ENCODE data around the gene CD27. TPM values are rescaled to one million over a fixed set of nuclear protein-coding genes. Genes with fewer than 3 reads are reported as not detected.
A peak's percentile ranks its signal among the peaks of the same experiment; 100 is the strongest.

The CD27 gene
- total RNA-seq, 2 donors from 2014 or later, result not detected

- intact Hi-C loops (cut with DNase I), result no loop called here
- peak overlapping the region; percentile 92 to 96 (median 94) for H3K27ac ChIP-seq
- ATAC-seq, result peak; percentile 21
These were observed 7.6 kb downstream of the CD27 start for GRCh38 chr12:6452245-6452943.

GRCh38 chr12:6452944-6453630, 8.3 kb downstream of the CD27 start:
- no peak overlapping the region for H3K4me3 ChIP-seq
- no peaks in the 10 kb centered on the region for H3K9me3 ChIP-seq
- peak overlapping the region; percentile 92 to 96 (median 94) for H3K27ac ChIP-seq
- WGBS, 2 donors, result 62% methylated on average over 9 to 17 of the region's 17 CpGs
- intact Hi-C loops (cut with DNase I), result no loop called here
- peaks cover 28% of the 10 kb centered on the region for H3K4me1 ChIP-seq
- DNase-seq (no peak), ATAC-seq (no peak)
- no peaks in the 10 kb centered on the region for H3K27me3 ChIP-seq
- TF ChIP-seq, protein P1, sequence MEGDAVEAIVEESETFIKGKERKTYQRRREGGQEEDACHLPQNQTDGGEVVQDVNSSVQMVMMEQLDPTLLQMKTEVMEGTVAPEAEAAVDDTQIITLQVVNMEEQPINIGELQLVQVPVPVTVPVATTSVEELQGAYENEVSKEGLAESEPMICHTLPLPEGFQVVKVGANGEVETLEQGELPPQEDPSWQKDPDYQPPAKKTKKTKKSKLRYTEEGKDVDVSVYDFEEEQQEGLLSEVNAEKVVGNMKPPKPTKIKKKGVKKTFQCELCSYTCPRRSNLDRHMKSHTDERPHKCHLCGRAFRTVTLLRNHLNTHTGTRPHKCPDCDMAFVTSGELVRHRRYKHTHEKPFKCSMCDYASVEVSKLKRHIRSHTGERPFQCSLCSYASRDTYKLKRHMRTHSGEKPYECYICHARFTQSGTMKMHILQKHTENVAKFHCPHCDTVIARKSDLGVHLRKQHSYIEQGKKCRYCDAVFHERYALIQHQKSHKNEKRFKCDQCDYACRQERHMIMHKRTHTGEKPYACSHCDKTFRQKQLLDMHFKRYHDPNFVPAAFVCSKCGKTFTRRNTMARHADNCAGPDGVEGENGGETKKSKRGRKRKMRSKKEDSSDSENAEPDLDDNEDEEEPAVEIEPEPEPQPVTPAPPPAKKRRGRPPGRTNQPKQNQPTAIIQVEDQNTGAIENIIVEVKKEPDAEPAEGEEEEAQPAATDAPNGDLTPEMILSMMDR (IDR thresholded peaks at IDR 0.05), result no peak
- H3K36me3 ChIP-seq (replicated peaks in 1 of 2; ENCODE audit: insufficient read depth in 1 of 2, low read depth in 2 of 2), result peaks cover 0 to 11% of the 10 kb centered on the region in 2 donors

More at GRCh38 chr12:6452245-6452943, 7.6 kb downstream of the CD27 start:
- Histone ChIP-seq H3K36me3 (replicated peaks in 1 of 2; ENCODE audit: insufficient read depth in 1 of 2, low read depth in 2 of 2) (peaks cover 0 to 5% of the 10 kb centered on the region in 2 donors), H3K9me3 (no peaks in the 10 kb centered on the region), H3K4me3 (peak overlapping the region; percentile 48 to 49), H3K4me1 (peaks cover 28% of the 10 kb centered on the region), H3K27me3 (no peaks in the 10 kb centered on the region)
- DNase-seq, result peak; percentile 54 to 78 (median 68)
- TF ChIP-seq, protein P1 (IDR thresholded peaks at IDR 0.05), result no peak
- TF ChIP-seq POLR2A (IDR thresholded peaks at IDR 0.05), result no peak
- 1% methylated on average over 9 of the region's 9 CpGs for WGBS, 2 donors

DNA sequence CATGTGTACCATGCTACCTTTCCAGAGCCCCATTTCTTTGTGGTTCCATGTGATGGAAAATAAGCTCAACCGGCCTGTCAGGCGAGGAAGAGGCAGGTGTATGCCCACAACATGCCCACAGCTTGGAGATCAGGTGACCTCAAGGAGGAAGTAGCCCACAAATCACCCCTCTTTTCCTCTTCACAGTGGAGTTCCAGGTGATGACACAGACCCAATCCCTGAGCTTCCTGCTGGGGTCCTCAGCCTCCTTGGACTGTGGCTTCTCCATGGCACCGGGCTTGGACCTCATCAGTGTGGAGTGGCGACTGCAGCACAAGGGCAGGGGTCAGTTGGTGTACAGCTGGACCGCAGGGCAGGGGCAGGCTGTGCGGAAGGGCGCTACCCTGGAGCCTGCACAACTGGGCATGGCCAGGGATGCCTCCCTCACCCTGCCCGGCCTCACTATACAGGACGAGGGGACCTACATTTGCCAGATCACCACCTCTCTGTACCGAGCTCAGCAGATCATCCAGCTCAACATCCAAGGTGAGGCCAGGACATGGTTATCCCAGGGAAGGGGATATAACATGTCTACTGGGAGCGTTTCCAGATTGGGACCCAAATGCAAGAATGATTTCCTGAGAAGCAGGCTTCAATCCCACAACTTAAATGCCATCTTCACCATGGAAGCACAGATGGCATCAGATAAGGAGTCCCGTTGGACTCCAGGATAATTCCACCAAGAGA, 12.6 kb downstream of the CD27 start:
- ATAC-seq (no peak), DNase-seq (no peak)
- 78 to 81% methylated on average over 6 to 9 of the region's 12 CpGs for WGBS, 2 donors
- no peak for TF ChIP-seq POLR2A (IDR thresholded peaks at IDR 0.05)
- TF ChIP-seq, protein P1 (IDR thresholded peaks at IDR 0.05), result no peak
- Histone ChIP-seq H3K9me3 (no peaks in the 10 kb centered on the region), H3K27me3 (no peaks in the 10 kb centered on the region), H3K36me3 (replicated peaks in 1 of 2; ENCODE audit: insufficient read depth in 1 of 2, low read depth in 2 of 2) (peaks cover 4 to 23% of the 10 kb centered on the region in 2 donors), H3K4me1 (peaks cover 11% of the 10 kb centered on the region), H3K27ac (no peak overlapping the region), H3K4me3 (no peak overlapping the region)
- intact Hi-C loops (cut with DNase I), result no loop called here

GRCh38 chr12:6458281-6459003, 13.7 kb downstream of the CD27 start:
- H3K27ac ChIP-seq, result no peak overlapping the region
- DNase-seq, result no peak
- no peaks in the 10 kb centered on the region for H3K27me3 ChIP-seq
- no peak for TF ChIP-seq POLR2A (IDR thresholded peaks at IDR 0.05)
- TF ChIP-seq, protein P1 (IDR thresholded peaks at IDR 0.05), result no peak
- H3K4me3 ChIP-seq, result no peak overlapping the region
- peaks cover under 1% of the 10 kb centered on the region for H3K4me1 ChIP-seq
- 90 to 93% methylated on average over 14 of the region's 14 CpGs for WGBS, 2 donors
- ATAC-seq, result no peak
- intact Hi-C loops (cut with DNase I), result no loop called here
- peaks cover 4 to 23% of the 10 kb centered on the region in 2 donors for H3K36me3 ChIP-seq (replicated peaks in 1 of 2; ENCODE audit: insufficient read depth in 1 of 2, low read depth in 2 of 2)
- no peaks in the 10 kb centered on the region for H3K9me3 ChIP-seq

Measured in body of pancreas (tissue), 4 donors.